ENCODE data around the gene SIN3B. TPM values are rescaled to one million over a fixed set of nuclear protein-coding genes. Genes with fewer than 3 reads are reported as not detected.
"Not testable (repeated sequence)": the region's sequence is repeated elsewhere in the genome, so short reads cannot be mapped to it uniquely, and the experiment has no call there.

SIN3B gene
- total RNA-seq, 2 donors from 2014 or later = 57.9 to 79.8 TPM

DNA sequence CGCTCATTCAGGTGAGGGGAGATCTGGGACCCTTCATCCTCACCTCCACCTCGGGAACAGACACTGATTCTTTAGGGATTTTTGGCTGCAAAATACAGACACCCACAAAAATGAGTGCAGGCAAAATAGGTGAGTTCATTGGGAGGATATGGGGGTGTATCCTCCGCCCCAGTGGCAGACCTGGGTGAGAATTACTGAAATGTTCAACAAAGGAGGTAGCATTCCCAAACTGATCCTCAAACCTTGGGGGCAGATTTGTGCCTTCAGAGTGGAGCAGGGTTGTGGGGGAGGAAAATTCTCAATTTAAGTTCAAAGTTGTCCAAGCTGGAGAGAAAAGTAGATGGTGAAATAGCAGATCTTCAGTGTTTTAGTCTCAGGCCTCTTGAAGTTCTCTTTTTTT is 31.3 kb upstream of the SIN3B start:
- TF ChIP-seq, protein P1, sequence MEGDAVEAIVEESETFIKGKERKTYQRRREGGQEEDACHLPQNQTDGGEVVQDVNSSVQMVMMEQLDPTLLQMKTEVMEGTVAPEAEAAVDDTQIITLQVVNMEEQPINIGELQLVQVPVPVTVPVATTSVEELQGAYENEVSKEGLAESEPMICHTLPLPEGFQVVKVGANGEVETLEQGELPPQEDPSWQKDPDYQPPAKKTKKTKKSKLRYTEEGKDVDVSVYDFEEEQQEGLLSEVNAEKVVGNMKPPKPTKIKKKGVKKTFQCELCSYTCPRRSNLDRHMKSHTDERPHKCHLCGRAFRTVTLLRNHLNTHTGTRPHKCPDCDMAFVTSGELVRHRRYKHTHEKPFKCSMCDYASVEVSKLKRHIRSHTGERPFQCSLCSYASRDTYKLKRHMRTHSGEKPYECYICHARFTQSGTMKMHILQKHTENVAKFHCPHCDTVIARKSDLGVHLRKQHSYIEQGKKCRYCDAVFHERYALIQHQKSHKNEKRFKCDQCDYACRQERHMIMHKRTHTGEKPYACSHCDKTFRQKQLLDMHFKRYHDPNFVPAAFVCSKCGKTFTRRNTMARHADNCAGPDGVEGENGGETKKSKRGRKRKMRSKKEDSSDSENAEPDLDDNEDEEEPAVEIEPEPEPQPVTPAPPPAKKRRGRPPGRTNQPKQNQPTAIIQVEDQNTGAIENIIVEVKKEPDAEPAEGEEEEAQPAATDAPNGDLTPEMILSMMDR (IDR thresholded peaks at IDR 0.05) = no peak
- no peak overlapping the region for H3K4me3 ChIP-seq
- no peaks in the 10 kb centered on the region for H3K36me3 ChIP-seq
- ATAC-seq (ENCODE audit: insufficient number of reproducible peaks, low FRiP score, low read depth) = no peak
- H3K27me3 ChIP-seq (replicated peaks; ENCODE audit: insufficient read depth) = no peaks in the 10 kb centered on the region
- no peak for DNase-seq (ENCODE audit: low spot score)
- no peaks in the 10 kb centered on the region for H3K9me3 ChIP-seq
- no peak overlapping the region for H3K27ac ChIP-seq
- no peaks in the 10 kb centered on the region for H3K4me1 ChIP-seq (ENCODE audit: control insufficient read depth in 1 of 2, low read depth in 2 of 2)

DNA sequence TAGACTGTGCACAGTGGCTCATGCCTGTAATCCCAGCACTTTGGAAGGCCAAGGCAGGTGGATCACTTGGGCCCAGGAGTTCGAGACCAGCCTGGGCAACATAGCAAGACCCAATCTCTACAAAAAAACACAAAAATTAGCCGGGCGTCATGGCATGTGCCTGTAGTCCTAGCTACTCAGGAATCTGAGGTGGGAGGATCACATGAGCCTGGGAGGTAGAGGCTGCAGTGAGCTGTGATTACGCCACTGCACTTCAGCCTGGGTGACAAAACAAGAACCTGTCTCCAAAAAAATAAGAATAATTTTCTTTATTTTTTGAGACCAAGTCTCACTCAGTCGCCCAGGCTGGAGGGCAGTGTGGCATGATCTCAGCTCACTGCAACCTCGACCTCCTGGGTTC is 30.9 kb upstream of the SIN3B start:
- H3K27ac ChIP-seq; DNase-seq (ENCODE audit: low spot score); H3K36me3 ChIP-seq; H3K9me3 ChIP-seq; H3K4me3 ChIP-seq; H3K4me1 ChIP-seq (ENCODE audit: control insufficient read depth in 1 of 2, low read depth in 2 of 2); H3K27me3 ChIP-seq (replicated peaks; ENCODE audit: insufficient read depth); ATAC-seq (ENCODE audit: insufficient number of reproducible peaks, low FRiP score, low read depth): not testable (repeated sequence)

GRCh38 chr19:16799740-16800139 is 29.5 kb upstream of the SIN3B start:
- TF ChIP-seq, protein P1 (IDR thresholded peaks at IDR 0.05) = no peak
- Histone ChIP-seq H3K9me3 (no peaks in the 10 kb centered on the region), H3K4me1 (ENCODE audit: control insufficient read depth in 1 of 2, low read depth in 2 of 2) (no peaks in the 10 kb centered on the region), H3K36me3 (no peaks in the 10 kb centered on the region), H3K27me3 (replicated peaks; ENCODE audit: insufficient read depth) (no peaks in the 10 kb centered on the region), H3K27ac (no peak overlapping the region), H3K4me3 (no peak overlapping the region)
- ATAC-seq (ENCODE audit: insufficient number of reproducible peaks, low FRiP score, low read depth) (no peak), DNase-seq (ENCODE audit: low spot score) (no peak)

DNA sequence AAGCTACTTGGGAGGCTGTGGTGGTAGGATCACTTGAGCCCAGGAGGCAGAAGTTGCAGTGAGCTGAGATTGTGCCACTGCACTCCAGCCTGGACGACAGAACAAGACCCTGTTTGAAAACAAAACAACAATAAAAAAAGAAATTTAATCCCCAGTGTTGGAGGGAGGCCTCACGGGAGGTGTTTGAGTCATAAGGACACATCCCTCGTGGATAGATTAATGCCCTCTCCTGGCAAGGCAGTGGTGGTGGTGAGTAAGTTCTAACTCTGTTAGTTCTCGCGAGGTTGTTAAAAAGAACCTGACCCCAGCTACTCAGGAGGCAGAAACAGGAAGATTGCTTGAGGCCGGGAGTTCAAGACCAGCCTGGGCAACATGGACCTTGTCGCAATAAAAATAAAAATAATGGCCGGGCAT is 27.6 kb upstream of the SIN3B start:
- Histone ChIP-seq H3K36me3 (no peaks in the 10 kb centered on the region), H3K27ac (no peak overlapping the region), H3K9me3 (no peaks in the 10 kb centered on the region), H3K4me3 (no peak overlapping the region), H3K27me3 (replicated peaks; ENCODE audit: insufficient read depth) (no peaks in the 10 kb centered on the region), H3K4me1 (ENCODE audit: control insufficient read depth in 1 of 2, low read depth in 2 of 2) (no peaks in the 10 kb centered on the region)
- DNase-seq (ENCODE audit: low spot score) = no peak
- TF ChIP-seq, protein P1 (IDR thresholded peaks at IDR 0.05) = no peak
- ATAC-seq (ENCODE audit: insufficient number of reproducible peaks, low FRiP score, low read depth) = no peak

DNA sequence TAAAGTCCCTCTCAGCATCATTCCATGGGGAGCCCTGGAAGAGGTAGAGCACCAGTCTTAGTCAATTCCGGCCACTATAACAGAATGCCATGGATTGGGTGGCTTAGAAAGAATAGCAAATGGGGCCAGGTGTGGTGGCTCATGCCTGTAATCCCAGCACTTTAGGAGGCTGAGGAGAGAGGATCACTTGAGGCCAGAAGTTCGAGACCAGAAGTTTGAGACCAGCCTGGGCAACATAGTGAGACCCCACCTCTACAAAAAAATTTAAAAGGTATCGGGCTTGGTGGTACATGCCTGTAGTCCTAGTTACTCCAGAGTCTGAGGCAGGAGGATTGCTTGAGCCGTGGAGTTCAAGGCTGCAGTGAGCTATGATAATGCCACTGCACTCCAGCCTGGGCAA is 25.0 kb upstream of the SIN3B start:
- no peak overlapping the region for H3K4me3 ChIP-seq
- H3K9me3 ChIP-seq = no peaks in the 10 kb centered on the region
- no peaks in the 10 kb centered on the region for H3K4me1 ChIP-seq (ENCODE audit: control insufficient read depth in 1 of 2, low read depth in 2 of 2)
- H3K27ac ChIP-seq = no peak overlapping the region
- ATAC-seq (ENCODE audit: insufficient number of reproducible peaks, low FRiP score, low read depth) (no peak), DNase-seq (ENCODE audit: low spot score) (no peak)
- no peaks in the 10 kb centered on the region for H3K27me3 ChIP-seq (replicated peaks; ENCODE audit: insufficient read depth)
- TF ChIP-seq, protein P1 (IDR thresholded peaks at IDR 0.05) = no peak
- no peaks in the 10 kb centered on the region for H3K36me3 ChIP-seq

- Histone ChIP-seq H3K9me3 (no peaks in the 10 kb centered on the region), H3K27me3 (replicated peaks; ENCODE audit: insufficient read depth) (no peaks in the 10 kb centered on the region), H3K27ac (no peak overlapping the region), H3K4me3 (no peak overlapping the region), H3K36me3 (no peaks in the 10 kb centered on the region), H3K4me1 (ENCODE audit: control insufficient read depth in 1 of 2, low read depth in 2 of 2) (no peaks in the 10 kb centered on the region)
- ATAC-seq (ENCODE audit: insufficient number of reproducible peaks, low FRiP score, low read depth) = no peak
- TF ChIP-seq, protein P1 (IDR thresholded peaks at IDR 0.05) = no peak
- DNase-seq (ENCODE audit: low spot score) = no peak
Observed at GRCh38 chr19:16807549-16808284, 21.5 kb upstream of the SIN3B start.
